Body of pancreas (tissue), 4 donors: ENCODE measurements around the gene RIT2.

Experiments used
- CTCF ChIP-seq, 7 experiments: fragments of 450-650 bp in 4 of 7; fragments of 200-600 bp in 3 of 7; sonication (generic) in 3 of 7; IDR thresholded peaks; one replicate each; pipeline ENCODE4 v1.5.1; 2016 to 2019; ENCODE audit warnings: antibody characterized with exemption in 7 of 7
- POLR2A ChIP-seq, 3 donors: fragments of 450-650 bp; IDR thresholded peaks; one replicate each; pipeline ENCODE4 v1.6.1; 2016; ENCODE audit warnings: antibody characterized with exemption in 3 of 3, mild to moderate bottlenecking in 2 of 3

DNA sequence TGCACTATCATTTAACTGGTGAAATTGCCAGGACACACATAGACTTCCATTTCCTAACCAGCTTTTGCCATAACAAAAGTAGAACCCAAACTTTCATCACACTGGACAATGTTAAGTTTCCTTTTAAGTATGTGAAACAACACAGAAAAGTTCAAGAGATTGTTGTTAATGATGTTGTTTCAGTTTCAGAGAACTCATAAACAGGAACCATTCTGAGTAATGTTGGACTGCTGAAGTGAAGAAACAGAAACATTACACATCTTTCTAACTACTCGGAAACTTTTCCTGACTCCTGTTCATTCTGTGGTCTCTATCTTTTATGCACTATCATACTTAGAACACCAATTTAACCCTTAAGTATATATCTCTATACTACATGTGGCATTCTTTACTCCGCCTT, 179.2 kb downstream of the RIT2 start:
- TF ChIP-seq CTCF (IDR thresholded peaks at IDR 0.05) (no peak), POLR2A (IDR thresholded peaks at IDR 0.05) (no peak)
